Measurements from ENCODE around the gene HUWE1. TPM values are rescaled to one million over a fixed set of nuclear protein-coding genes. Genes with fewer than 3 reads are reported as not detected.

The HUWE1 gene
- total and polyA plus RNA-seq, 2 experiments from 2014 or later, result 61.2 to 225 TPM

- no peaks in the 10 kb centered on the region for H3K9me2 ChIP-seq (ENCODE audit: insufficient read depth)
- H3K4me1 Mint-ChIP-seq, result peaks cover 20% of the 10 kb centered on the region
- H3K36me3 Mint-ChIP-seq (ENCODE audit: low read depth), result no peaks in the 10 kb centered on the region
- H3K79me2 ChIP-seq (replicated peaks; ENCODE audit: insufficient read depth), result no peaks in the 10 kb centered on the region
- ATAC-seq, result no peak
- H3K36me3 ChIP-seq (ENCODE audit: insufficient read depth), result no peaks in the 10 kb centered on the region
- no peak for DNase-seq (ENCODE audit: low spot score)
- no peaks in the 10 kb centered on the region for H3K4me1 ChIP-seq (ENCODE audit: insufficient read depth)
- H4K20me1 ChIP-seq (replicated peaks; ENCODE audit: insufficient read depth), result no peaks in the 10 kb centered on the region
- H3K27ac Mint-ChIP-seq, result no peak overlapping the region
- H3K27me3 Mint-ChIP-seq (ENCODE audit: insufficient read depth, low read depth, poor library complexity), result peaks cover 5% of the 10 kb centered on the region
- H3F3A ChIP-seq (replicated peaks; ENCODE audit: low read depth), result no peaks in the 10 kb centered on the region
- H3K9me3 Mint-ChIP-seq, result no peaks in the 10 kb centered on the region
- H3K4me3 Mint-ChIP-seq, result no peak overlapping the region
- H3K27ac ChIP-seq (ENCODE audit: low read depth), result no peak overlapping the region
- no peak for TF ChIP-seq CTCF (conservative IDR thresholded peaks at IDR 0.05; ENCODE audit: low read depth in 2 of 2)
- TF ChIP-seq ZNF114 (CRISPR knock-in tag; IDR thresholded peaks at IDR 0.05), result no peak
- no peak for TF ChIP-seq POLR2AphosphoS5 (IDR thresholded peaks at IDR 0.05; ENCODE audit: low read depth)
- TF ChIP-seq REST (IDR thresholded peaks at IDR 0.05; ENCODE audit: unreplicated experiment), result no peak
- TF ChIP-seq EZH2phosphoT487 (IDR thresholded peaks at IDR 0.05; ENCODE audit: unreplicated experiment), result no peak
- TF ChIP-seq ZNF462 (CRISPR knock-in tag; IDR thresholded peaks at IDR 0.05), result no peak
- TF ChIP-seq ETS1 (IDR thresholded peaks at IDR 0.05), result no peak
- no peak for TF ChIP-seq STAT1 (IDR thresholded peaks at IDR 0.05; ENCODE audit: unreplicated experiment)
- no peak for TF ChIP-seq NANOG (IDR thresholded peaks at IDR 0.05; ENCODE audit: borderline replicate concordance)
- TF ChIP-seq EZH2 (IDR thresholded peaks at IDR 0.05; ENCODE audit: low read depth, unreplicated experiment), result no peak
- no peak for TF ChIP-seq JUNB (IDR thresholded peaks at IDR 0.05; ENCODE audit: unreplicated experiment)
- TF ChIP-seq ZNF331 (CRISPR knock-in tag; IDR thresholded peaks at IDR 0.05; ENCODE audit: low read depth), result no peak
- no peak for TF ChIP-seq CREB1 (CRISPR knock-in tag; IDR thresholded peaks at IDR 0.05; ENCODE audit: low read depth)
- H3K27me3 ChIP-seq (ENCODE audit: insufficient read depth), result no peaks in the 10 kb centered on the region
- no peak overlapping the region for H2AFZ ChIP-seq
- H3K4me3 ChIP-seq, result no peak overlapping the region
- H3K4me2 ChIP-seq, result no peak overlapping the region
Observed at GRCh38 chrX:53713987-53714579, 27.6 kb upstream of the HUWE1 start.

Measured in GM23338 (cell line).